ENCODE results near the gene ZNF669.
A peak's percentile ranks its signal among the peaks of the same experiment; 100 is the strongest.

The ZNF669 gene

DNA sequence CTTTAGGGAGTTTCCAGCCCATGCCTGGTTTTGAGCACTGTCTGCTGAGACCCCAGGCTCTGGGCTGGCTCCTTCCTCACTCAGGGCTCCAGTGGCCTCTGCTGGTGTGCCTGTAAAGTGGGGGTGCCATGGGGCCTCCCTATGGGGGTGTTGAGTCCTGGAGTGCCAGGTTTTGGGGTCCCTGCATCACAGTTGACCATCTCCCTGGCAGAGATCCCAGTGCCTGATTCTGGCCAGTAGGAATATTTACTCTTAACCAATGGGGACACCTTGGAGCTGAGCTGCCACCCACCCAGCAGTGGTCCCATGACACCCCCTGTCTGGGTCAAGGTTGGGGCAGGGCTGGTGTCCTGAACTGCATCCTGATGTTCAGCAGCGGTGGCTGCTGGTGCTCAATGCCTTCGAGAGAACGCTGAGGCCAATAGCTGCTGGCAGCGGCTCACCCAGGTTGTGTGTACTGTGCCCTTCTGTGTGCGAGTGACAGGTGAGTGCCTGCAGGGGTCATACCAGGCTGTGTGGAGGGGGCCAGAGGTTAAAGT is 9.6 kb upstream of the ZNF669 start:
- TF ChIP-seq ZFX (IDR thresholded peaks at IDR 0.05; ENCODE audit: borderline replicate concordance) = no peak
- TF ChIP-seq, protein P1, sequence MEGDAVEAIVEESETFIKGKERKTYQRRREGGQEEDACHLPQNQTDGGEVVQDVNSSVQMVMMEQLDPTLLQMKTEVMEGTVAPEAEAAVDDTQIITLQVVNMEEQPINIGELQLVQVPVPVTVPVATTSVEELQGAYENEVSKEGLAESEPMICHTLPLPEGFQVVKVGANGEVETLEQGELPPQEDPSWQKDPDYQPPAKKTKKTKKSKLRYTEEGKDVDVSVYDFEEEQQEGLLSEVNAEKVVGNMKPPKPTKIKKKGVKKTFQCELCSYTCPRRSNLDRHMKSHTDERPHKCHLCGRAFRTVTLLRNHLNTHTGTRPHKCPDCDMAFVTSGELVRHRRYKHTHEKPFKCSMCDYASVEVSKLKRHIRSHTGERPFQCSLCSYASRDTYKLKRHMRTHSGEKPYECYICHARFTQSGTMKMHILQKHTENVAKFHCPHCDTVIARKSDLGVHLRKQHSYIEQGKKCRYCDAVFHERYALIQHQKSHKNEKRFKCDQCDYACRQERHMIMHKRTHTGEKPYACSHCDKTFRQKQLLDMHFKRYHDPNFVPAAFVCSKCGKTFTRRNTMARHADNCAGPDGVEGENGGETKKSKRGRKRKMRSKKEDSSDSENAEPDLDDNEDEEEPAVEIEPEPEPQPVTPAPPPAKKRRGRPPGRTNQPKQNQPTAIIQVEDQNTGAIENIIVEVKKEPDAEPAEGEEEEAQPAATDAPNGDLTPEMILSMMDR (IDR thresholded peaks at IDR 0.05) = no peak
- no peak overlapping the region for H3K27ac ChIP-seq

DNA sequence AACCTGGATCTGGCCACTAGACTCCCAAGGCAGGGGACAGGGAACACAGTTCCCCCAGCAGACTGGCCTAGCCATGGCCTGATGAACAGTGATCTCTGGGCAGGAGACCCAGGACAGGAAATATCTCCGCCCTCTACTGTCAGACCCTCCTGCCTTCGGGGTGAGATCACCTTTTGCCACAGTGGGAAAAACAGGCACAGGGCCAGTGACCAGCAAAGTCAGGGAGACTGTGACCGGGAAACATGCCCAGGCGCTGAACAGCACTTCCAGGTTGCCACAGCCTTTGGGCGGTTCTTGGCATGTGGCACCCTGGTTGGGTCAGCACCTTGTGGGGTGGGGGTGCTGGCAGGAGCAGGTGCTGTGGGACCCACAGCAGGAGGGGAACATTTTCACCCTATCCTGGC is 8.9 kb upstream of the ZNF669 start:
- TF ChIP-seq, protein P1 (IDR thresholded peaks at IDR 0.05) = no peak
- no peak overlapping the region for H3K27ac ChIP-seq

DNA sequence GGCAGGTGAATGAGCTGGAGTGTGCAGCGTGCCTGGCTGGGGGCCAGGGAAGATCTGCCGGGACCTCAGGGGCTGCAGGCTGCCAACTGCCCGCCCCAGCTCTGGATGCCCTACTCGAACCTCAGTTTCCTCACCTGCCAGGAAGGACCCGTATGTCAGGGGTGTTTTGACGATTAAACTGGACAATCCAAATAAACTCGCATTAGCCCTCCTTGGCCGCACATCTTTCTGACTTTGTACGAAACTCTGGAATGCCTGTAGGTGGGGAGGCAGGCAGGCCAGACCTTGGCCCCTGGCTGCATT is 8.3 kb upstream of the ZNF669 start:
- peak overlapping the region; percentile 54 for H3K27ac ChIP-seq
- TF ChIP-seq, protein P1 (IDR thresholded peaks at IDR 0.05) = no peak
- no peak for TF ChIP-seq ZFX (IDR thresholded peaks at IDR 0.05; ENCODE audit: borderline replicate concordance)

DNA sequence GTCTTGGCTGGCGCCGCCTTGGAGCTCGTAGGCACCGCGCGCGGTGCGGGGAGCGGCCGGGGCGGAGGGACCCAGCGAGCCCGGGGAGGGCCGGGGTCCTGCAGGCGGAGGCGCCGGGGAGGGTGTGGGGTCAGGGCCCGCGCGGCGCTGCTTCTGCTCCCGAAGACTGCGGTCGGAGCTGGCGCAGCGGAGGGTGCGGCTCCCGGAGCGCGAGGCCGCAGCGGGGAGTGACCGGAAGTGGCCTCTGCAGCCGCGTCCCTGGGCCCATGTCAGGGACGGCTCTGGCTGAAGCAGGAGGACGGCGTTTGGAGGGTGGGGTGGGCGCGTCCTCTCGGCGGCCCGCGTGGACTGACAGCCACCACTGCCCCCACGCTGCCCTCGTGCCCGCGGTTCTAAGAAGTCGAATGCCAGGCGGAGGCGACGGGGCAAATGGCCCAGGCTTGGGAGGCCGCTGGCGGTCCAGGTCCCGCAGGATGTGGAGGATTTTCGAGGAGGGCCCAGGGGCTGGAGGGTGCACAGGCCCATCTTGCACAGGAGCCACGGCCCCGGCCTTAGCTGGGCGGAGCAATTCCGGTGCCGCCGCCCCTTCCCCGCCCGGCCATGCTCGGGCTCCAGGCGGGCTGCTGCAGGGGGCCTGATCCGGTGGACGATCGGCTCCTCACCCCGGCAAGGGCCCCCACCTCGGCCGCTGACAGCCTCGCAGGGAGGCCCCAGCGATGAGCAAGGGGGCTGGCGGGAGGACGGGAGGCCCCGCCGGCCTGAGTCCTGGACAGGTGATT is 7.7 kb upstream of the ZNF669 start:
- TF ChIP-seq, protein P1 (IDR thresholded peaks at IDR 0.05) = no peak
- no peak for TF ChIP-seq ZFX (IDR thresholded peaks at IDR 0.05; ENCODE audit: borderline replicate concordance)

DNA sequence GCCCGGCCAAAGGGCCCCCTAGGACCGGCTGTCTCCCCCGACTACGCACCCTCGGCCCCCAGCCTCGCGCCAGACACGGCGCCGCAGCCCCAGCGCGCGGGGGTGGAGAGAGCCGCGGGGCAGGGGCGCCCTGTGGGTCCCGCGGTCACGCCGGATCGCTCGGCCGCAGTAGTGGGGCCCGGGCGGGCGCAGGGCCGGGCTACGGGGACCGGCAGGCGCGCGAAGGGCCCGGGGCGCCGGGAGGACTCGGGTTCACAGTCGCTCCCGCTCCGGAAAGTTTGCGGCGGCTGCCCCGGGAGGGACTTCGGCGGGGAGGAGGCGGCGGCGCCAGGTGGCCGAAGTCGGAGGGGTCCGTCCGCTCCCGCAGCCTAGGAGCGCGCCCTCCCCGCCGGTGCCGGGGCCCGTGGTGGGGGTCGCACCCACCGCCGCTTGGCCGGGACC is 7.1 kb upstream of the ZNF669 start:
- TF ChIP-seq, protein P1 (IDR thresholded peaks at IDR 0.05) = 0 out of 2 replicates have a peak, but pooled peaks have one; percentile 5
- no peak for TF ChIP-seq ZFX (IDR thresholded peaks at IDR 0.05; ENCODE audit: borderline replicate concordance)
- H3K27ac ChIP-seq = peak overlapping the region; percentile 54

More for the DNA sequence above, 7.7 kb upstream of the ZNF669 start:
- H3K27ac ChIP-seq = peak overlapping the region; percentile 54

DNA sequence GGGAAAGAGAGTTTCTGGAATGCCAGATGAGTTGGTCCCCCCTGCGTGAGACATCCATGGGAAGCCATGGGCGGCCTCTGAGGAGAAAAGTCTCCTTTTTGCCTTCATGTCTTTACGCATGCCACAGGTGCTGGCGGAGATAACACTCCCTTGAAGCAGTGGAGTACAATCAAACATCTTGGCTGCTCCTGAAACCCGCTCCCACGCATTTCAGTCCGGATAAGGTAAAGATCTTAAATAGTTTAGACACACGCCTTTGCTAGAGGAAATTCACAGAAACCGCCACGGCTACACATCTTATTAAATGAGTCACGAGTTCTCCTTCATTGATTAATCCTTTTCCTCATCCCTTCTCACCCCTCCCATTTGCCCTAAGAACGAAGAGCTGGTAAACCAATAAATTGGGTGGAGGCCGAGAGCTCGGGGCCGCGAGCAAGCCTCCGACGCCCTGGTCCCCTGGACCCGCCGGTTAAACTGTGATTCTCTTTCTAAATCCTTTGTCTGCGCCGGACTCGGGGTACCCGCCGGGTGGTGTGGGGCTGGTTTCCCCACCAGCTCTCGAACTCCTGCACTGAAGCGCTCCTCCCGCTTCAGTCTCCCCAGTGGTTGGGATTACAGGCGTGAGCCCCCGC is 6.6 kb upstream of the ZNF669 start:
- TF ChIP-seq ZFX (IDR thresholded peaks at IDR 0.05; ENCODE audit: borderline replicate concordance) = no peak
- TF ChIP-seq, protein P1 (IDR thresholded peaks at IDR 0.05) = no peak
- H3K27ac ChIP-seq = peak overlapping the region; percentile 54

DNA sequence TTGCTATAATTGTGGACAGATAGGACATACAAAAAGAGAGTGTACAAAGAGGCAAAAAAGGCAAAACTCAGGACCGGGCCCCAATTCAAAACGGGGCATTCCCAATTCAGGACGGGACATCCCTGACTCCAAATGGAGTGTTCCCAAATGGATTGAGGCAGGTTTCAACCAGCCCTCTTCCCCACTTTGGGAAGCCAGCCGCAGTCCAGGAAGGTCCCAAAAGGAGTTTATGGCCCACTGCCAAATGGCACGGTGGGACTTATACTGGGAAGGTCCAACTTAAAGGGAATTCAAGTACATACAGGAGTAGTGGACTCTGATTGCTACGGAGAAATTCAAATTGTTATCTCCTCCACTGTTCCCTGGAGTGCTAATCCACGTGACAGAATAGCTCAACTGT is 3.5 kb upstream of the ZNF669 start:
- TF ChIP-seq, protein P1 (IDR thresholded peaks at IDR 0.05) = no peak
- no peak for TF ChIP-seq ZFX (IDR thresholded peaks at IDR 0.05; ENCODE audit: borderline replicate concordance)
- H3K27ac ChIP-seq = no peak overlapping the region
